HEK293T (cell line): ENCODE results near the gene UGT3A1.

Source experiments
- CTCF ChIA-PET: fragments of 350-600 bp; formaldehyde crosslinking; extraction: SDS; loops from one replicate; lab custom pipeline; 2021; ENCODE audit warnings: antibody characterized with exemption, inconsistent platforms; lab: Yijun Ruan, JAX
- POLR2A ChIA-PET: fragments of 350-600 bp; formaldehyde crosslinking; extraction: SDS; loops from one replicate; lab custom pipeline; 2020; ENCODE audit warnings: antibody characterized with exemption, inconsistent platforms; lab: Yijun Ruan, JAX
- DNase-seq: peaks from one replicate; pipeline ENCODE4 v3.0.0; 2012; ENCODE audit warnings: mixed read lengths; ENCODE audit errors: extremely low spot score
- ARNT ChIP-seq: fragments of 450-650 bp; IDR thresholded peaks from 2 replicates; pipeline ENCODE4 v1.6.1; 2017; ENCODE audit warnings: mild to moderate bottlenecking
- BHLHE40 ChIP-seq: fragments of 450-650 bp; IDR thresholded peaks from 2 replicates; pipeline ENCODE4 v1.6.1; 2016; ENCODE audit warnings: mild to moderate bottlenecking, moderate library complexity, borderline replicate concordance
- CTBP1 ChIP-seq: fragments of 450-650 bp; IDR thresholded peaks from 2 replicates; pipeline ENCODE4 v1.6.1; 2016; ENCODE audit warnings: borderline replicate concordance
- ELF4 ChIP-seq: fragments of 450-650 bp; IDR thresholded peaks from 2 replicates; pipeline ENCODE4 v1.6.1; 2017; ENCODE audit warnings: antibody characterized with exemption
- FOXA1 ChIP-seq: fragments of 450-650 bp; IDR thresholded peaks from 2 replicates; pipeline ENCODE4 v1.6.1; 2016; ENCODE audit warnings: mild to moderate bottlenecking
- FOXK2 ChIP-seq: fragments of 450-650 bp; IDR thresholded peaks from 2 replicates; pipeline ENCODE4 v1.6.1; 2016; ENCODE audit warnings: mild to moderate bottlenecking
- FOXM1 ChIP-seq: fragments of 450-650 bp; IDR thresholded peaks from 2 replicates; pipeline ENCODE4 v1.6.1; 2017; ENCODE audit warnings: mild to moderate bottlenecking, borderline replicate concordance
- HDGF ChIP-seq: fragments of 450-650 bp; IDR thresholded peaks from 2 replicates; pipeline ENCODE4 v1.6.1; 2017; ENCODE audit warnings: antibody characterized with exemption, borderline replicate concordance
- L3MBTL2 ChIP-seq: fragments of 450-650 bp; conservative IDR thresholded peaks from 2 replicates; pipeline ENCODE4 v1.6.1; 2016; ENCODE audit warnings: mild to moderate bottlenecking
- LEF1 ChIP-seq: fragments of 450-650 bp; IDR thresholded peaks from 2 replicates; pipeline ENCODE4 v1.6.1; 2017; ENCODE audit warnings: mild to moderate bottlenecking, borderline replicate concordance
- NFRKB ChIP-seq: fragments of 450-650 bp; IDR thresholded peaks from 2 replicates; pipeline ENCODE4 v1.6.1; 2016; ENCODE audit warnings: mild to moderate bottlenecking, moderate library complexity
- PKNOX1 ChIP-seq: fragments of 450-650 bp; IDR thresholded peaks from 2 replicates; pipeline ENCODE4 v1.6.1; 2016
- SP1 ChIP-seq: fragments of 450-650 bp; IDR thresholded peaks from 2 replicates; pipeline ENCODE4 v1.6.1; 2017
- SUZ12 ChIP-seq: fragments of 450-650 bp; IDR thresholded peaks from 2 replicates; pipeline ENCODE4 v1.6.1; 2016; ENCODE audit warnings: mild to moderate bottlenecking
- TARDBP ChIP-seq: fragments of 450-650 bp; IDR thresholded peaks from 2 replicates; pipeline ENCODE4 v1.6.1; 2016
- ZNF384 ChIP-seq: fragments of 450-650 bp; IDR thresholded peaks from 2 replicates; pipeline ENCODE4 v1.6.1; 2016

Gene UGT3A1

GRCh38 chr5:36017004-36017403 lies 25.8 kb upstream of the UGT3A1 start:
- CTCF ChIA-PET, result no interaction called here
- POLR2A ChIA-PET, result no interaction called here
- no peak for DNase-seq
- no peak for TF ChIP-seq FOXA1
- no peak for TF ChIP-seq L3MBTL2
- no peak for TF ChIP-seq SP1
- TF ChIP-seq BHLHE40, result no peak
- TF ChIP-seq PKNOX1, result no peak
- no peak for TF ChIP-seq ZNF384
- no peak for TF ChIP-seq LEF1
- no peak for TF ChIP-seq NFRKB

- CTCF ChIA-PET, result no interaction called here
These were observed 22.0 kb upstream of the UGT3A1 start for GRCh38 chr5:36013182-36013581.

GRCh38 chr5:36009698-36010097 lies 18.5 kb upstream of the UGT3A1 start:
- DNase-seq, result no peak
- TF ChIP-seq ELF4, result no peak
- no peak for TF ChIP-seq FOXM1
- ChIA-PET CTCF (no interaction called here), POLR2A (no interaction called here)

More at GRCh38 chr5:36013182-36013581, 22.0 kb upstream of the UGT3A1 start:
- POLR2A ChIA-PET, result no interaction called here
- TF ChIP-seq L3MBTL2 (no peak), LEF1 (no peak), TARDBP (no peak), HDGF (no peak), PKNOX1 (no peak), ZNF384 (no peak), CTBP1 (no peak), FOXK2 (no peak), SUZ12 (no peak), FOXA1 (no peak), SP1 (no peak), BHLHE40 (no peak), ARNT (no peak), ELF4 (no peak), NFRKB (no peak), FOXM1 (no peak)
- DNase-seq, result no peak

GRCh38 chr5:36007366-36007765 lies 16.2 kb upstream of the UGT3A1 start:
- POLR2A ChIA-PET, result no interaction called here
- no peak for TF ChIP-seq FOXA1
- no peak for TF ChIP-seq LEF1
- no peak for TF ChIP-seq L3MBTL2
- DNase-seq, result no peak
- CTCF ChIA-PET, result no interaction called here

- ChIA-PET CTCF (no interaction called here), POLR2A (no interaction called here)
- DNase-seq, result no peak
- TF ChIP-seq ARNT (no peak), NFRKB (no peak), FOXA1 (no peak), TARDBP (no peak), ZNF384 (no peak), LEF1 (no peak), HDGF (no peak), FOXM1 (no peak), L3MBTL2 (no peak), ELF4 (no peak), PKNOX1 (no peak), FOXK2 (no peak), SUZ12 (no peak), CTBP1 (no peak), SP1 (no peak), BHLHE40 (no peak)
These were observed 15.0 kb upstream of the UGT3A1 start for GRCh38 chr5:36006163-36006562.

- POLR2A ChIA-PET, result no interaction called here
- no peak for DNase-seq
- CTCF ChIA-PET, result no interaction called here
- TF ChIP-seq BHLHE40 (no peak), SUZ12 (no peak), LEF1 (no peak), L3MBTL2 (no peak), ELF4 (no peak), FOXA1 (no peak), FOXM1 (no peak), NFRKB (no peak)
These were observed 9.8 kb upstream of the UGT3A1 start for GRCh38 chr5:36001032-36001431.

- ChIA-PET CTCF (no interaction called here), POLR2A (no interaction called here)
- no peak for DNase-seq
- no peak for TF ChIP-seq HDGF
- TF ChIP-seq BHLHE40, result no peak
- TF ChIP-seq FOXM1, result no peak
- TF ChIP-seq PKNOX1, result no peak
- TF ChIP-seq ARNT, result no peak
- TF ChIP-seq FOXK2, result no peak
- TF ChIP-seq NFRKB, result no peak
- TF ChIP-seq ELF4, result no peak
- TF ChIP-seq CTBP1, result no peak
- TF ChIP-seq LEF1, result no peak
- TF ChIP-seq ZNF384, result no peak
- TF ChIP-seq SP1, result no peak
These were observed 8.4 kb upstream of the UGT3A1 start for GRCh38 chr5:35999547-35999946.
